ENCODE data around the gene MISP. TPM values are rescaled to one million over a fixed set of nuclear protein-coding genes. Genes with fewer than 3 reads are reported as not detected.

Gene MISP
- total and polyA plus RNA-seq, 2 of the 13 experiments (the other 11 are each of a cell fraction or from before 2014, with no cell fraction given), result 0.67 to 1.3 TPM

DNA sequence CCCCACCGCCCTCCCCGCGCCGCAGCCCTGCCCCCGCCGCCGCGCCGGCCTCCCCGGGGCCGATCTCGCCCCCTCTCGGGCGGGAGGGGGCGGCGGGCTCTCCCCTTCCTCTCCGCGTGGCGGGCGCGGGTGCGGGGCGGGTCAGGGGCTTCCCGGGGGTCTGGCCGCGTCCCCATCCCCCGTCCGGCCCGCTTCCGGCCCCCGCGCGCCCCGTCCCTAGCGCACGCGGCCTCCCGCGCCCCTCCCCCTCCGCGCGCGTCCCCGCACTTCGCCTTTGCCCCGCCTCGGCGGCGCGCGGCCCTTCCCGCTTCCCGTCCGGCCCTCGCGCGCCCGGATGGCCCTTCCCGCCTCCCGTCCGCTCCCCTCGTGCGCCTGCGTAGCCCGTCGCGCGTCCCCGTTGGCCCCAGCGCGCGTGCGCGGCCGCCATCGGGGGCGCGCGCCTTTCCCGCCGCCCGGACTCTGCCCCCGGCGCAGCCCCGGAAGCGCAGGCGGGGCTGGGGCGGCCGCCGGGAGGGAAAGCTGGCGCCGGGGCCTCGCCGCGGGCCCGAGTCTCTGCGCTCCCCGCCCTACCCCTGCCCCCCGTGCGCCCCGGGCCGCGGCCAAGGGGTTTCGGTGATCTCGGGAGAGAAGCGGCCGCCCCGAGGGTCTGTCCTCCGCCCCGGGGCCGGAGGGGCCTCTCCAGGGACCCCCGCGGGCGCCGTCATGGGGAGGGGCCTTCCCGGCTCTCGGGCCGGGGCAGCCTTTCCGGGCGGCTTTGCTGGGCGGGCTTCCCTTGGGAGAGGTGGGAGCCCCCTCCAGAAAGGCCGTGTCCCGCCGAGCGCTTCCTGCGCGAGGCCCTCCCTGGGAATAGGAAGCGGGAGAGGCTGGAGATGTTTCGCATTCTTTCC is 46.9 kb downstream of the MISP start (continued):
- TF ChIP-seq, protein P1, sequence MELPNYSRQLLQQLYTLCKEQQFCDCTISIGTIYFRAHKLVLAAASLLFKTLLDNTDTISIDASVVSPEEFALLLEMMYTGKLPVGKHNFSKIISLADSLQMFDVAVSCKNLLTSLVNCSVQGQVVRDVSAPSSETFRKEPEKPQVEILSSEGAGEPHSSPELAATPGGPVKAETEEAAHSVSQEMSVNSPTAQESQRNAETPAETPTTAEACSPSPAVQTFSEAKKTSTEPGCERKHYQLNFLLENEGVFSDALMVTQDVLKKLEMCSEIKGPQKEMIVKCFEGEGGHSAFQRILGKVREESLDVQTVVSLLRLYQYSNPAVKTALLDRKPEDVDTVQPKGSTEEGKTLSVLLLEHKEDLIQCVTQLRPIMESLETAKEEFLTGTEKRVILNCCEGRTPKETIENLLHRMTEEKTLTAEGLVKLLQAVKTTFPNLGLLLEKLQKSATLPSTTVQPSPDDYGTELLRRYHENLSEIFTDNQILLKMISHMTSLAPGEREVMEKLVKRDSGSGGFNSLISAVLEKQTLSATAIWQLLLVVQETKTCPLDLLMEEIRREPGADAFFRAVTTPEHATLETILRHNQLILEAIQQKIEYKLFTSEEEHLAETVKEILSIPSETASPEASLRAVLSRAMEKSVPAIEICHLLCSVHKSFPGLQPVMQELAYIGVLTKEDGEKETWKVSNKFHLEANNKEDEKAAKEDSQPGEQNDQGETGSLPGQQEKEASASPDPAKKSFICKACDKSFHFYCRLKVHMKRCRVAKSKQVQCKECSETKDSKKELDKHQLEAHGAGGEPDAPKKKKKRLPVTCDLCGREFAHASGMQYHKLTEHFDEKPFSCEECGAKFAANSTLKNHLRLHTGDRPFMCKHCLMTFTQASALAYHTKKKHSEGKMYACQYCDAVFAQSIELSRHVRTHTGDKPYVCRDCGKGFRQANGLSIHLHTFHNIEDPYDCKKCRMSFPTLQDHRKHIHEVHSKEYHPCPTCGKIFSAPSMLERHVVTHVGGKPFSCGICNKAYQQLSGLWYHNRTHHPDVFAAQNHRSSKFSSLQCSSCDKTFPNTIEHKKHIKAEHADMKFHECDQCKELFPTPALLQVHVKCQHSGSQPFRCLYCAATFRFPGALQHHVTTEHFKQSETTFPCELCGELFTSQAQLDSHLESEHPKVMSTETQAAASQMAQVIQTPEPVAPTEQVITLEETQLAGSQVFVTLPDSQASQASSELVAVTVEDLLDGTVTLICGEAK (IDR thresholded peaks at IDR 0.05), result no peak
- TF ChIP-seq, protein P1 (CRISPR knock-in tag; IDR thresholded peaks at IDR 0.05), result peak; percentile 16; the same call in 1 of the 2 replicates
- peak; percentile 43; the same call in 1 of the 2 replicates for TF ChIP-seq KDM5A (IDR thresholded peaks at IDR 0.05; ENCODE audit: borderline replicate concordance, low read length)
- TF ChIP-seq, protein P2, sequence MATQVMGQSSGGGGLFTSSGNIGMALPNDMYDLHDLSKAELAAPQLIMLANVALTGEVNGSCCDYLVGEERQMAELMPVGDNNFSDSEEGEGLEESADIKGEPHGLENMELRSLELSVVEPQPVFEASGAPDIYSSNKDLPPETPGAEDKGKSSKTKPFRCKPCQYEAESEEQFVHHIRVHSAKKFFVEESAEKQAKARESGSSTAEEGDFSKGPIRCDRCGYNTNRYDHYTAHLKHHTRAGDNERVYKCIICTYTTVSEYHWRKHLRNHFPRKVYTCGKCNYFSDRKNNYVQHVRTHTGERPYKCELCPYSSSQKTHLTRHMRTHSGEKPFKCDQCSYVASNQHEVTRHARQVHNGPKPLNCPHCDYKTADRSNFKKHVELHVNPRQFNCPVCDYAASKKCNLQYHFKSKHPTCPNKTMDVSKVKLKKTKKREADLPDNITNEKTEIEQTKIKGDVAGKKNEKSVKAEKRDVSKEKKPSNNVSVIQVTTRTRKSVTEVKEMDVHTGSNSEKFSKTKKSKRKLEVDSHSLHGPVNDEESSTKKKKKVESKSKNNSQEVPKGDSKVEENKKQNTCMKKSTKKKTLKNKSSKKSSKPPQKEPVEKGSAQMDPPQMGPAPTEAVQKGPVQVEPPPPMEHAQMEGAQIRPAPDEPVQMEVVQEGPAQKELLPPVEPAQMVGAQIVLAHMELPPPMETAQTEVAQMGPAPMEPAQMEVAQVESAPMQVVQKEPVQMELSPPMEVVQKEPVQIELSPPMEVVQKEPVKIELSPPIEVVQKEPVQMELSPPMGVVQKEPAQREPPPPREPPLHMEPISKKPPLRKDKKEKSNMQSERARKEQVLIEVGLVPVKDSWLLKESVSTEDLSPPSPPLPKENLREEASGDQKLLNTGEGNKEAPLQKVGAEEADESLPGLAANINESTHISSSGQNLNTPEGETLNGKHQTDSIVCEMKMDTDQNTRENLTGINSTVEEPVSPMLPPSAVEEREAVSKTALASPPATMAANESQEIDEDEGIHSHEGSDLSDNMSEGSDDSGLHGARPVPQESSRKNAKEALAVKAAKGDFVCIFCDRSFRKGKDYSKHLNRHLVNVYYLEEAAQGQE (IDR thresholded peaks at IDR 0.05; ENCODE audit: borderline replicate concordance in 1 of 2, low read depth in 1 of 2, low read length in 2 of 2), result peak in 1 of 2 experiments; percentile 9; a peak in 2 of 4 replicates
- TF ChIP-seq, protein P3, sequence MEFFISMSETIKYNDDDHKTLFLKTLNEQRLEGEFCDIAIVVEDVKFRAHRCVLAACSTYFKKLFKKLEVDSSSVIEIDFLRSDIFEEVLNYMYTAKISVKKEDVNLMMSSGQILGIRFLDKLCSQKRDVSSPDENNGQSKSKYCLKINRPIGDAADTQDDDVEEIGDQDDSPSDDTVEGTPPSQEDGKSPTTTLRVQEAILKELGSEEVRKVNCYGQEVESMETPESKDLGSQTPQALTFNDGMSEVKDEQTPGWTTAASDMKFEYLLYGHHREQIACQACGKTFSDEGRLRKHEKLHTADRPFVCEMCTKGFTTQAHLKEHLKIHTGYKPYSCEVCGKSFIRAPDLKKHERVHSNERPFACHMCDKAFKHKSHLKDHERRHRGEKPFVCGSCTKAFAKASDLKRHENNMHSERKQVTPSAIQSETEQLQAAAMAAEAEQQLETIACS (CRISPR knock-in tag; IDR thresholded peaks at IDR 0.05), result peak; percentile 93
- TF ChIP-seq, protein P4, sequence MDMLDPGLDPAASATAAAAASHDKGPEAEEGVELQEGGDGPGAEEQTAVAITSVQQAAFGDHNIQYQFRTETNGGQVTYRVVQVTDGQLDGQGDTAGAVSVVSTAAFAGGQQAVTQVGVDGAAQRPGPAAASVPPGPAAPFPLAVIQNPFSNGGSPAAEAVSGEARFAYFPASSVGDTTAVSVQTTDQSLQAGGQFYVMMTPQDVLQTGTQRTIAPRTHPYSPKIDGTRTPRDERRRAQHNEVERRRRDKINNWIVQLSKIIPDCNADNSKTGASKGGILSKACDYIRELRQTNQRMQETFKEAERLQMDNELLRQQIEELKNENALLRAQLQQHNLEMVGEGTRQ (IDR thresholded peaks at IDR 0.05; ENCODE audit: low read depth, low read length), result no peak
- TF ChIP-seq, protein P4 (CRISPR knock-in tag; IDR thresholded peaks at IDR 0.05; ENCODE audit: borderline replicate concordance), result no peak
- no peak for TF ChIP-seq KDM1A (CRISPR knock-in tag; IDR thresholded peaks at IDR 0.05)

Data from HepG2 (cell line).